ENCODE data around the gene LIAS.

GRCh38 chr4:39514888-39515401 is 56.1 kb downstream of the LIAS start:
- TF ChIP-seq CTCF (IDR thresholded peaks at IDR 0.05; ENCODE audit: insufficient read depth, low read length, poor library complexity, severe bottlenecking) (no peak), EZH2phosphoT487 (conservative IDR thresholded peaks at IDR 0.05; ENCODE audit: low read length) (no peak)
